ENCODE measurements around the gene PSMA5.

GRCh38 chr1:109361649-109362048, 64.6 kb downstream of the PSMA5 start:
- no peak for TF ChIP-seq CTCF (tag by site-specific recombination; IDR thresholded peaks at IDR 0.05)
- no peak for TF ChIP-seq TRIM28 (IDR thresholded peaks at IDR 0.05; ENCODE audit: borderline replicate concordance, low read length)
- no peak for TF ChIP-seq ZNF121 (tag by site-specific recombination; IDR thresholded peaks at IDR 0.05)
- no peak for TF ChIP-seq ZNF23 (tag by site-specific recombination; IDR thresholded peaks at IDR 0.05; ENCODE audit: borderline replicate concordance)
- TF ChIP-seq ZNF148 (tag by site-specific recombination; IDR thresholded peaks at IDR 0.05; ENCODE audit: borderline replicate concordance), result no peak
- no peak for TF ChIP-seq ZNF2 (tag by site-specific recombination; IDR thresholded peaks at IDR 0.05)

All from HEK293 (cell line).